ES-I3 (cell line): ENCODE measurements around the gene PCCA.
"Not testable (repeated sequence)": the region's sequence is repeated elsewhere in the genome, so short reads cannot be mapped to it uniquely, and the experiment has no call there.

Source experiments
- H3K36me3 ChIP-seq: 2 replicates; pipeline ENCODE4 v1.6.1; 2013; ENCODE audit warnings: mild to moderate bottlenecking, low read length, control low read depth, moderate library complexity; ENCODE audit not compliant: insufficient read depth
- H3K4me1 ChIP-seq: 2 replicates; pipeline ENCODE4 v1.6.1; 2013; ENCODE audit warnings: mild to moderate bottlenecking, control low read depth, low read length; ENCODE audit not compliant: insufficient read depth
- H3K9ac ChIP-seq: 2 replicates; pipeline ENCODE4 v1.6.1; 2013; ENCODE audit warnings: low read depth, mild to moderate bottlenecking, low read length, moderate library complexity
- H3K9me3 ChIP-seq: 2 replicates; pipeline ENCODE4 v1.6.1; 2013; ENCODE audit warnings: mild to moderate bottlenecking, low read length, moderate library complexity; ENCODE audit not compliant: control insufficient read depth, insufficient read depth

Gene PCCA

GRCh38 chr13:100552755-100553154 lies 463.9 kb downstream of the PCCA start:
- no peaks in the 10 kb centered on the region for H3K9me3 ChIP-seq
- no peaks in the 10 kb centered on the region for H3K4me1 ChIP-seq
- H3K9ac ChIP-seq: no peak overlapping the region
- H3K36me3 ChIP-seq: no peaks in the 10 kb centered on the region

- Histone ChIP-seq H3K4me1 (no peaks in the 10 kb centered on the region), H3K36me3 (no peaks in the 10 kb centered on the region), H3K9me3 (no peaks in the 10 kb centered on the region), H3K9ac (no peak overlapping the region)
Observed at GRCh38 chr13:100559886-100560285, 471.0 kb downstream of the PCCA start.

GRCh38 chr13:100560498-100561157 lies 471.7 kb downstream of the PCCA start:
- Histone ChIP-seq H3K4me1 (no peaks in the 10 kb centered on the region), H3K9ac (no peak overlapping the region), H3K36me3 (no peaks in the 10 kb centered on the region), H3K9me3 (peaks cover 1% of the 10 kb centered on the region; the same call in 1 of the 2 replicates)

- Histone ChIP-seq H3K9me3 (peaks cover 2% of the 10 kb centered on the region; the same call in 1 of the 2 replicates), H3K9ac (no peak overlapping the region), H3K36me3 (no peaks in the 10 kb centered on the region), H3K4me1 (no peaks in the 10 kb centered on the region)
Observed at GRCh38 chr13:100561158-100561499, 472.2 kb downstream of the PCCA start.

- Histone ChIP-seq H3K9ac (no peak overlapping the region), H3K36me3 (no peaks in the 10 kb centered on the region), H3K9me3 (peaks cover 4% of the 10 kb centered on the region), H3K4me1 (no peaks in the 10 kb centered on the region)
Observed at GRCh38 chr13:100561599-100562204, 472.8 kb downstream of the PCCA start.

- H3K9me3 ChIP-seq: peaks cover 14% of the 10 kb centered on the region
Observed at GRCh38 chr13:100563779-100564178, 474.9 kb downstream of the PCCA start.

GRCh38 chr13:100564444-100565223 lies 475.7 kb downstream of the PCCA start:
- Histone ChIP-seq H3K36me3 (no peaks in the 10 kb centered on the region), H3K9ac (no peak overlapping the region), H3K9me3 (peaks cover 14% of the 10 kb centered on the region), H3K4me1 (no peaks in the 10 kb centered on the region)

More at GRCh38 chr13:100563779-100564178, 474.9 kb downstream of the PCCA start:
- no peak overlapping the region for H3K9ac ChIP-seq
- no peaks in the 10 kb centered on the region for H3K36me3 ChIP-seq
- no peaks in the 10 kb centered on the region for H3K4me1 ChIP-seq

GRCh38 chr13:100565286-100565685 lies 476.4 kb downstream of the PCCA start:
- peaks cover 14% of the 10 kb centered on the region for H3K9me3 ChIP-seq
- H3K36me3 ChIP-seq: no peaks in the 10 kb centered on the region
- no peaks in the 10 kb centered on the region for H3K4me1 ChIP-seq
- H3K9ac ChIP-seq: no peak overlapping the region

- Histone ChIP-seq H3K9ac (no peak overlapping the region), H3K9me3 (peaks cover 14% of the 10 kb centered on the region), H3K4me1 (no peaks in the 10 kb centered on the region), H3K36me3 (no peaks in the 10 kb centered on the region)
Observed at GRCh38 chr13:100566543-100566942, 477.6 kb downstream of the PCCA start.

GRCh38 chr13:100573121-100573520 lies 484.2 kb downstream of the PCCA start:
- Histone ChIP-seq H3K9ac (no peak overlapping the region), H3K4me1 (0 out of 2 replicates have a peak, but pooled peaks cover 5% of the 10 kb centered on the region), H3K36me3 (no peaks in the 10 kb centered on the region), H3K9me3 (no peaks in the 10 kb centered on the region)

GRCh38 chr13:100577239-100577638 lies 488.3 kb downstream of the PCCA start:
- not testable (repeated sequence) for H3K36me3 ChIP-seq, H3K4me1 ChIP-seq, H3K9ac ChIP-seq, H3K9me3 ChIP-seq
